ENCODE measurements around the gene LRP1B. TPM values are rescaled to one million over a fixed set of nuclear protein-coding genes. Genes with fewer than 3 reads are reported as not detected.

LRP1B gene
- total RNA-seq, 1 experiment from 2014 or later, result 0.52 TPM

- H3K36me3 Mint-ChIP-seq, result no peaks in the 10 kb centered on the region
- no peak for ATAC-seq
- no peak for DNase-seq (ENCODE audit: low spot score)
- ChIA-PET CTCF (no interaction called here), POLR2A (no interaction called here)
- 0 out of 2 replicates have a peak, but pooled peaks cover 4% of the 10 kb centered on the region for H3K9me3 Mint-ChIP-seq
- no peaks in the 10 kb centered on the region for H3K27me3 Mint-ChIP-seq (ENCODE audit: low read depth)
- no peak overlapping the region for H3K4me3 Mint-ChIP-seq
- no peaks in the 10 kb centered on the region for H3K4me1 Mint-ChIP-seq
- H3K27ac Mint-ChIP-seq, result no peak overlapping the region
- TF ChIP-seq MLX (CRISPR knock-in tag; IDR thresholded peaks at IDR 0.05), result no peak
- TF ChIP-seq JUN (CRISPR knock-in tag; IDR thresholded peaks at IDR 0.05), result no peak
- TF ChIP-seq EMX1 (CRISPR knock-in tag; IDR thresholded peaks at IDR 0.05), result no peak
- TF ChIP-seq, protein P1, sequence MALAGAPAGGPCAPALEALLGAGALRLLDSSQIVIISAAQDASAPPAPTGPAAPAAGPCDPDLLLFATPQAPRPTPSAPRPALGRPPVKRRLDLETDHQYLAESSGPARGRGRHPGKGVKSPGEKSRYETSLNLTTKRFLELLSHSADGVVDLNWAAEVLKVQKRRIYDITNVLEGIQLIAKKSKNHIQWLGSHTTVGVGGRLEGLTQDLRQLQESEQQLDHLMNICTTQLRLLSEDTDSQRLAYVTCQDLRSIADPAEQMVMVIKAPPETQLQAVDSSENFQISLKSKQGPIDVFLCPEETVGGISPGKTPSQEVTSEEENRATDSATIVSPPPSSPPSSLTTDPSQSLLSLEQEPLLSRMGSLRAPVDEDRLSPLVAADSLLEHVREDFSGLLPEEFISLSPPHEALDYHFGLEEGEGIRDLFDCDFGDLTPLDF (CRISPR knock-in tag; IDR thresholded peaks at IDR 0.05), result no peak
- TF ChIP-seq CBFB (CRISPR knock-in tag; IDR thresholded peaks at IDR 0.05; ENCODE audit: low read depth), result no peak
Measured at GRCh38 chr2:140639628-140640027, 1491.2 kb downstream of the LRP1B start.

- ATAC-seq, result no peak
- H3K27ac Mint-ChIP-seq, result no peak overlapping the region
- ChIA-PET POLR2A (no interaction called here), CTCF (no interaction called here)
- H3K4me3 Mint-ChIP-seq, result no peak overlapping the region
- H3K9me3 Mint-ChIP-seq, result peaks cover 9% of the 10 kb centered on the region
- H3K4me1 Mint-ChIP-seq, result no peaks in the 10 kb centered on the region
- no peak for DNase-seq (ENCODE audit: low spot score)
- H3K27me3 Mint-ChIP-seq (ENCODE audit: low read depth), result no peaks in the 10 kb centered on the region
- H3K36me3 Mint-ChIP-seq, result peaks cover 3% of the 10 kb centered on the region; the same call in 1 of the 2 replicates
- TF ChIP-seq ZNF416 (CRISPR knock-in tag; IDR thresholded peaks at IDR 0.05), result no peak
- TF ChIP-seq, protein P2, sequence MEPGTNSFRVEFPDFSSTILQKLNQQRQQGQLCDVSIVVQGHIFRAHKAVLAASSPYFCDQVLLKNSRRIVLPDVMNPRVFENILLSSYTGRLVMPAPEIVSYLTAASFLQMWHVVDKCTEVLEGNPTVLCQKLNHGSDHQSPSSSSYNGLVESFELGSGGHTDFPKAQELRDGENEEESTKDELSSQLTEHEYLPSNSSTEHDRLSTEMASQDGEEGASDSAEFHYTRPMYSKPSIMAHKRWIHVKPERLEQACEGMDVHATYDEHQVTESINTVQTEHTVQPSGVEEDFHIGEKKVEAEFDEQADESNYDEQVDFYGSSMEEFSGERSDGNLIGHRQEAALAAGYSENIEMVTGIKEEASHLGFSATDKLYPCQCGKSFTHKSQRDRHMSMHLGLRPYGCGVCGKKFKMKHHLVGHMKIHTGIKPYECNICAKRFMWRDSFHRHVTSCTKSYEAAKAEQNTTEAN (CRISPR knock-in tag; IDR thresholded peaks at IDR 0.05), result no peak
- TF ChIP-seq NR3C1 (CRISPR knock-in tag; conservative IDR thresholded peaks at IDR 0.05; ENCODE audit: low read depth), result no peak
- no peak for TF ChIP-seq NFYB (CRISPR knock-in tag; conservative IDR thresholded peaks at IDR 0.05; ENCODE audit: low read depth)
- no peak for TF ChIP-seq ATF2 (CRISPR knock-in tag; IDR thresholded peaks at IDR 0.05; ENCODE audit: borderline replicate concordance, low read depth)
- TF ChIP-seq, protein P1 (CRISPR knock-in tag; IDR thresholded peaks at IDR 0.05), result no peak
- TF ChIP-seq ZNF671 (CRISPR knock-in tag; IDR thresholded peaks at IDR 0.05), result no peak
- TF ChIP-seq MLX (CRISPR knock-in tag; IDR thresholded peaks at IDR 0.05), result no peak
- no peak for TF ChIP-seq PRRX2 (CRISPR knock-in tag; IDR thresholded peaks at IDR 0.05)
- TF ChIP-seq, protein P3, sequence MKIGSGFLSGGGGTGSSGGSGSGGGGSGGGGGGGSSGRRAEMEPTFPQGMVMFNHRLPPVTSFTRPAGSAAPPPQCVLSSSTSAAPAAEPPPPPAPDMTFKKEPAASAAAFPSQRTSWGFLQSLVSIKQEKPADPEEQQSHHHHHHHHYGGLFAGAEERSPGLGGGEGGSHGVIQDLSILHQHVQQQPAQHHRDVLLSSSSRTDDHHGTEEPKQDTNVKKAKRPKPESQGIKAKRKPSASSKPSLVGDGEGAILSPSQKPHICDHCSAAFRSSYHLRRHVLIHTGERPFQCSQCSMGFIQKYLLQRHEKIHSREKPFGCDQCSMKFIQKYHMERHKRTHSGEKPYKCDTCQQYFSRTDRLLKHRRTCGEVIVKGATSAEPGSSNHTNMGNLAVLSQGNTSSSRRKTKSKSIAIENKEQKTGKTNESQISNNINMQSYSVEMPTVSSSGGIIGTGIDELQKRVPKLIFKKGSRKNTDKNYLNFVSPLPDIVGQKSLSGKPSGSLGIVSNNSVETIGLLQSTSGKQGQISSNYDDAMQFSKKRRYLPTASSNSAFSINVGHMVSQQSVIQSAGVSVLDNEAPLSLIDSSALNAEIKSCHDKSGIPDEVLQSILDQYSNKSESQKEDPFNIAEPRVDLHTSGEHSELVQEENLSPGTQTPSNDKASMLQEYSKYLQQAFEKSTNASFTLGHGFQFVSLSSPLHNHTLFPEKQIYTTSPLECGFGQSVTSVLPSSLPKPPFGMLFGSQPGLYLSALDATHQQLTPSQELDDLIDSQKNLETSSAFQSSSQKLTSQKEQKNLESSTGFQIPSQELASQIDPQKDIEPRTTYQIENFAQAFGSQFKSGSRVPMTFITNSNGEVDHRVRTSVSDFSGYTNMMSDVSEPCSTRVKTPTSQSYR (CRISPR knock-in tag; IDR thresholded peaks at IDR 0.05), result no peak
- no peak for TF ChIP-seq MYBL2 (CRISPR knock-in tag; IDR thresholded peaks at IDR 0.05)
- no peak for TF ChIP-seq ZNF121 (CRISPR knock-in tag; IDR thresholded peaks at IDR 0.05)
- TF ChIP-seq SP1 (CRISPR knock-in tag; conservative IDR thresholded peaks at IDR 0.05), result no peak
- no peak for TF ChIP-seq GTF2I (CRISPR knock-in tag; conservative IDR thresholded peaks at IDR 0.05)
- TF ChIP-seq GRHL2 (CRISPR knock-in tag; IDR thresholded peaks at IDR 0.05; ENCODE audit: insufficient replicate concordance, severe bottlenecking), result no peak
- TF ChIP-seq, protein P4, sequence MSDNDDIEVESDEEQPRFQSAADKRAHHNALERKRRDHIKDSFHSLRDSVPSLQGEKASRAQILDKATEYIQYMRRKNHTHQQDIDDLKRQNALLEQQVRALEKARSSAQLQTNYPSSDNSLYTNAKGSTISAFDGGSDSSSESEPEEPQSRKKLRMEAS (CRISPR knock-in tag; IDR thresholded peaks at IDR 0.05), result no peak
- no peak for TF ChIP-seq SOX15 (CRISPR knock-in tag; IDR thresholded peaks at IDR 0.05)
- no peak for TF ChIP-seq AFF4 (CRISPR knock-in tag; IDR thresholded peaks at IDR 0.05; ENCODE audit: borderline replicate concordance)
- no peak for TF ChIP-seq ZMAT4 (CRISPR knock-in tag; IDR thresholded peaks at IDR 0.05)
Measured at GRCh38 chr2:140630557-140630956, 1500.3 kb downstream of the LRP1B start.

All from WTC11 (cell line).